ENCODE measurements around the gene SRP54. TPM values are rescaled to one million over a fixed set of nuclear protein-coding genes. Genes with fewer than 3 reads are reported as not detected.

Gene SRP54
- total RNA-seq, 1 donor from 2014 or later = 43.1 TPM

- H3K4me1 Mint-ChIP-seq = peaks cover 6% of the 10 kb centered on the region
- no peak for DNase-seq (ENCODE audit: low read depth, low spot score)
- H3K9me3 Mint-ChIP-seq = no peaks in the 10 kb centered on the region
- no peaks in the 10 kb centered on the region for H3K36me3 Mint-ChIP-seq (ENCODE audit: low read depth)
- H3K27ac Mint-ChIP-seq (ENCODE audit: unreplicated experiment) = no peak overlapping the region
- no peak for TF ChIP-seq CTCF (conservative IDR thresholded peaks at IDR 0.05)
- H3K27me3 Mint-ChIP-seq (ENCODE audit: low read depth) = no peaks in the 10 kb centered on the region
- no peak overlapping the region for H3K4me3 Mint-ChIP-seq
These were observed 10.6 kb downstream of the SRP54 start for GRCh38 chr14:34993426-34993825.

- Mint-ChIP-seq H3K9me3 (no peaks in the 10 kb centered on the region), H3K27me3 (ENCODE audit: low read depth) (no peaks in the 10 kb centered on the region), H3K27ac (ENCODE audit: unreplicated experiment) (no peak overlapping the region), H3K36me3 (ENCODE audit: low read depth) (no peaks in the 10 kb centered on the region), H3K4me1 (peaks cover 6% of the 10 kb centered on the region), H3K4me3 (no peak overlapping the region)
- no peak for DNase-seq (ENCODE audit: low read depth, low spot score)
- no peak for TF ChIP-seq CTCF (conservative IDR thresholded peaks at IDR 0.05)
These were observed 11.9 kb downstream of the SRP54 start for GRCh38 chr14:34994668-34995067.

GRCh38 chr14:34997762-34998161 lies 15.0 kb downstream of the SRP54 start:
- Mint-ChIP-seq H3K4me1 (peaks cover 6% of the 10 kb centered on the region), H3K27ac (ENCODE audit: unreplicated experiment) (no peak overlapping the region), H3K36me3 (ENCODE audit: low read depth) (no peaks in the 10 kb centered on the region), H3K9me3 (no peaks in the 10 kb centered on the region), H3K27me3 (ENCODE audit: low read depth) (no peaks in the 10 kb centered on the region), H3K4me3 (no peak overlapping the region)
- no peak for TF ChIP-seq CTCF (conservative IDR thresholded peaks at IDR 0.05)
- no peak for DNase-seq (ENCODE audit: low read depth, low spot score)

- no peak overlapping the region for H3K27ac Mint-ChIP-seq (ENCODE audit: unreplicated experiment)
These were observed 16.7 kb downstream of the SRP54 start for GRCh38 chr14:34999500-34999899.

GRCh38 chr14:35001621-35002020 lies 18.8 kb downstream of the SRP54 start:
- TF ChIP-seq CTCF (conservative IDR thresholded peaks at IDR 0.05) = no peak
- Mint-ChIP-seq H3K27ac (ENCODE audit: unreplicated experiment) (no peak overlapping the region), H3K27me3 (ENCODE audit: low read depth) (no peaks in the 10 kb centered on the region), H3K4me1 (no peaks in the 10 kb centered on the region), H3K36me3 (ENCODE audit: low read depth) (no peaks in the 10 kb centered on the region), H3K4me3 (no peak overlapping the region), H3K9me3 (no peaks in the 10 kb centered on the region)
- DNase-seq (ENCODE audit: low read depth, low spot score) = no peak

More at GRCh38 chr14:34999500-34999899, 16.7 kb downstream of the SRP54 start:
- H3K36me3 Mint-ChIP-seq (ENCODE audit: low read depth) = no peaks in the 10 kb centered on the region
- peaks cover 2% of the 10 kb centered on the region for H3K4me1 Mint-ChIP-seq
- no peaks in the 10 kb centered on the region for H3K9me3 Mint-ChIP-seq
- H3K4me3 Mint-ChIP-seq = no peak overlapping the region
- H3K27me3 Mint-ChIP-seq (ENCODE audit: low read depth) = no peaks in the 10 kb centered on the region
- DNase-seq (ENCODE audit: low read depth, low spot score) = no peak
- no peak for TF ChIP-seq CTCF (conservative IDR thresholded peaks at IDR 0.05)

- no peaks in the 10 kb centered on the region for H3K4me1 Mint-ChIP-seq
- no peak for DNase-seq (ENCODE audit: low read depth, low spot score)
- H3K4me3 Mint-ChIP-seq = no peak overlapping the region
- no peak for TF ChIP-seq CTCF (conservative IDR thresholded peaks at IDR 0.05)
- H3K27ac Mint-ChIP-seq (ENCODE audit: unreplicated experiment) = no peak overlapping the region
- peaks cover 3% of the 10 kb centered on the region for H3K36me3 Mint-ChIP-seq (ENCODE audit: low read depth)
- H3K27me3 Mint-ChIP-seq (ENCODE audit: low read depth) = no peaks in the 10 kb centered on the region
- no peaks in the 10 kb centered on the region for H3K9me3 Mint-ChIP-seq
These were observed 22.0 kb downstream of the SRP54 start for GRCh38 chr14:35004839-35005238.

Measured in neural crest cell (in vitro differentiated cells).